ENCODE data around the gene YEATS4. TPM values are rescaled to one million over a fixed set of nuclear protein-coding genes. Genes with fewer than 3 reads are reported as not detected.

The YEATS4 gene
- polyA plus RNA-seq, 2 donors = 6.8 to 14.7 TPM

- WGBS, 2 donors = 76 to 77% methylated on average over 5 of the region's 5 CpGs
- Histone ChIP-seq H3K9me3 (ENCODE audit: control insufficient read depth in 2 of 2, insufficient read depth in 1 of 2, low read depth in 1 of 2, low read length in 1 of 2) (no peaks in the 10 kb centered on the region), H3K27ac (ENCODE audit: low read depth in 2 of 2, low read length in 1 of 2) (no peak overlapping the region), H3K4me1 (ENCODE audit: control insufficient read depth in 2 of 2, insufficient read depth in 2 of 2, low read length in 1 of 2) (no peaks in the 10 kb centered on the region), H3K36me3 (ENCODE audit: control insufficient read depth in 2 of 2, insufficient read depth in 2 of 2, low read length in 1 of 2) (no peaks in the 10 kb centered on the region), H3K27me3 (ENCODE audit: control insufficient read depth in 1 of 2, insufficient read depth in 2 of 2, low read length in 2 of 2) (no peaks in the 10 kb centered on the region), H3K4me3 (ENCODE audit: low read depth in 1 of 2, low read length in 2 of 2) (no peak overlapping the region)
Measured at GRCh38 chr12:69423037-69423905, 63.7 kb downstream of the YEATS4 start.

GRCh38 chr12:69425417-69425816 is 65.9 kb downstream of the YEATS4 start:
- H3K4me3 ChIP-seq (ENCODE audit: low read depth in 1 of 2, low read length in 2 of 2) = no peak overlapping the region
- no peaks in the 10 kb centered on the region for H3K36me3 ChIP-seq (ENCODE audit: control insufficient read depth in 2 of 2, insufficient read depth in 2 of 2, low read length in 1 of 2)
- H3K27ac ChIP-seq (ENCODE audit: low read depth in 2 of 2, low read length in 1 of 2) = no peak overlapping the region
- H3K9me3 ChIP-seq (ENCODE audit: control insufficient read depth in 2 of 2, insufficient read depth in 1 of 2, low read depth in 1 of 2, low read length in 1 of 2) = no peaks in the 10 kb centered on the region
- no peaks in the 10 kb centered on the region for H3K4me1 ChIP-seq (ENCODE audit: control insufficient read depth in 2 of 2, insufficient read depth in 2 of 2, low read length in 1 of 2)
- H3K27me3 ChIP-seq (ENCODE audit: control insufficient read depth in 1 of 2, insufficient read depth in 2 of 2, low read length in 2 of 2) = no peaks in the 10 kb centered on the region
- WGBS, 2 donors = 90% methylated on average over 3 of the region's 3 CpGs

- H3K27ac ChIP-seq (ENCODE audit: low read depth in 2 of 2, low read length in 1 of 2) = no peak overlapping the region
- no peaks in the 10 kb centered on the region for H3K27me3 ChIP-seq (ENCODE audit: control insufficient read depth in 1 of 2, insufficient read depth in 2 of 2, low read length in 2 of 2)
- 80 to 86% methylated on average over 7 of the region's 7 CpGs for WGBS, 2 donors
- no peaks in the 10 kb centered on the region for H3K4me1 ChIP-seq (ENCODE audit: control insufficient read depth in 2 of 2, insufficient read depth in 2 of 2, low read length in 1 of 2)
- no peaks in the 10 kb centered on the region for H3K36me3 ChIP-seq (ENCODE audit: control insufficient read depth in 2 of 2, insufficient read depth in 2 of 2, low read length in 1 of 2)
- H3K9me3 ChIP-seq (ENCODE audit: control insufficient read depth in 2 of 2, insufficient read depth in 1 of 2, low read depth in 1 of 2, low read length in 1 of 2) = no peaks in the 10 kb centered on the region
- H3K4me3 ChIP-seq (ENCODE audit: low read depth in 1 of 2, low read length in 2 of 2) = no peak overlapping the region
Measured at GRCh38 chr12:69428351-69429073, 69.0 kb downstream of the YEATS4 start.

- peak overlapping the region; percentile 33 to 70 for H3K27ac ChIP-seq (ENCODE audit: low read depth in 2 of 2, low read length in 1 of 2)
- no peaks in the 10 kb centered on the region for H3K9me3 ChIP-seq (ENCODE audit: control insufficient read depth in 2 of 2, insufficient read depth in 1 of 2, low read depth in 1 of 2, low read length in 1 of 2)
- H3K27me3 ChIP-seq (ENCODE audit: control insufficient read depth in 1 of 2, insufficient read depth in 2 of 2, low read length in 2 of 2) = no peaks in the 10 kb centered on the region
- H3K4me3 ChIP-seq (ENCODE audit: low read depth in 1 of 2, low read length in 2 of 2) = no peak overlapping the region
- 79 to 80% methylated on average over 8 of the region's 8 CpGs for WGBS, 2 donors
- no peaks in the 10 kb centered on the region for H3K36me3 ChIP-seq (ENCODE audit: control insufficient read depth in 2 of 2, insufficient read depth in 2 of 2, low read length in 1 of 2)
- no peaks in the 10 kb centered on the region for H3K4me1 ChIP-seq (ENCODE audit: control insufficient read depth in 2 of 2, insufficient read depth in 2 of 2, low read length in 1 of 2)
Measured at GRCh38 chr12:69430942-69431590, 71.5 kb downstream of the YEATS4 start.

DNA sequence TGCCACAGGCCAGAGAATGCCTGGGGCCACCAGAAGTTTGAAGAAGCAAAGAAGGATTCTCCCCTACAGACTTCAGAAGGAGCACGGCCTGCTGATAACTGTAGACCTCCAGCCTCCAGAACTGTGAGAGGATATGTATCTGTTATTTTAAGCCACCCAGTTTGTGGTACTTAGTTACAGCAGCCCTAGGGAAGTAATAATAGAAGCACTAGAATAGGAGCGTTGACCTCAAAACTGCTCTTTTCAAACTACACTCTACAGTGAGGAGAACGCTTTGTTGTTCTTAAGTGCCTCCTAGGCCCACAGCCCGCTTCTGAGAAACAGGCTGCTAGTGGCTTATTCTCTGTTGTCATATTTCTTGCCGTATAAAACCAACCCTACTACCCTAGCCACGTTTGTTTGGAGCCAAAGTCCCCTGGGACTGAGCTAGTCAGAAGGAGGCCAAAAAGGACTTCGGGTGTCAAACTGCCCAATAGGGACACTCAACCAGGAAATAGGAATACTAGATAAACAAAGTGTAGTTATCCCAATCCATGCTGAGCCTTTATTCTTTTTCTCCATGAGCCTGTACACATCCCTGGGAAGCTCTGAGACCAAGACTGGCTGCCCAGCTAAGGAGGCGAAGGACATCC is 72.2 kb downstream of the YEATS4 start:
- Histone ChIP-seq H3K4me1 (ENCODE audit: control insufficient read depth in 2 of 2, insufficient read depth in 2 of 2, low read length in 1 of 2) (no peaks in the 10 kb centered on the region), H3K36me3 (ENCODE audit: control insufficient read depth in 2 of 2, insufficient read depth in 2 of 2, low read length in 1 of 2) (no peaks in the 10 kb centered on the region), H3K4me3 (ENCODE audit: low read depth in 1 of 2, low read length in 2 of 2) (no peak overlapping the region), H3K27ac (ENCODE audit: low read depth in 2 of 2, low read length in 1 of 2) (peak overlapping the region; percentile 1 to 59), H3K27me3 (ENCODE audit: control insufficient read depth in 1 of 2, insufficient read depth in 2 of 2, low read length in 2 of 2) (no peaks in the 10 kb centered on the region), H3K9me3 (ENCODE audit: control insufficient read depth in 2 of 2, insufficient read depth in 1 of 2, low read depth in 1 of 2, low read length in 1 of 2) (no peaks in the 10 kb centered on the region)
- 69 to 75% methylated on average over 8 of the region's 8 CpGs for whole genome bisulfite sequencing, 2 donors

DNA sequence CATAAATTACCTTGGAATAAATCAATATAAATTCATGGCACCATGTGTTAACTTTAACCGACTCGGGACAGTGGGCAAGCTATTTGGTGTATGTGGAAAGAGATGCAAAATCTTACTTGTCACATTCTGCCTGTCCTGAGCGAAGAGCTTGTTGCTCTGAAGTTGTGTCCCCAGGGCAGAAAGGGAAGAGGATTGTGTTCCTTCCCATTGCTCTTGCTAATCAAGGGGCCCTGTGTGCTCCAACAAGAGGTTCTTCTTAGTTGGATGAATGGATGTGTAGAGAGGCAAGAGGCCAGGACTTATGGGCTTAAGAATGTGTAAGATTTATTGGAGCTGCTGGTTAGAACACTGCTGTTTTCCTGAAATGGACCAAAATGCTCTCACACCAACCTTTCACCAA is 74.1 kb downstream of the YEATS4 start:
- Histone ChIP-seq H3K27ac (ENCODE audit: low read depth in 2 of 2, low read length in 1 of 2) (no peak overlapping the region), H3K4me1 (ENCODE audit: control insufficient read depth in 2 of 2, insufficient read depth in 2 of 2, low read length in 1 of 2) (no peaks in the 10 kb centered on the region), H3K9me3 (ENCODE audit: control insufficient read depth in 2 of 2, insufficient read depth in 1 of 2, low read depth in 1 of 2, low read length in 1 of 2) (no peaks in the 10 kb centered on the region), H3K27me3 (ENCODE audit: control insufficient read depth in 1 of 2, insufficient read depth in 2 of 2, low read length in 2 of 2) (no peaks in the 10 kb centered on the region), H3K4me3 (ENCODE audit: low read depth in 1 of 2, low read length in 2 of 2) (no peak overlapping the region), H3K36me3 (ENCODE audit: control insufficient read depth in 2 of 2, insufficient read depth in 2 of 2, low read length in 1 of 2) (no peaks in the 10 kb centered on the region)
- WGBS, 2 donors = 96% methylated on average over 3 of the region's 3 CpGs

GRCh38 chr12:69435644-69436043 is 76.1 kb downstream of the YEATS4 start:
- Histone ChIP-seq H3K4me3 (ENCODE audit: low read depth in 1 of 2, low read length in 2 of 2) (no peak overlapping the region), H3K36me3 (ENCODE audit: control insufficient read depth in 2 of 2, insufficient read depth in 2 of 2, low read length in 1 of 2) (no peaks in the 10 kb centered on the region), H3K27me3 (ENCODE audit: control insufficient read depth in 1 of 2, insufficient read depth in 2 of 2, low read length in 2 of 2) (no peaks in the 10 kb centered on the region), H3K27ac (ENCODE audit: low read depth in 2 of 2, low read length in 1 of 2) (no peak overlapping the region), H3K9me3 (ENCODE audit: control insufficient read depth in 2 of 2, insufficient read depth in 1 of 2, low read depth in 1 of 2, low read length in 1 of 2) (no peaks in the 10 kb centered on the region), H3K4me1 (ENCODE audit: control insufficient read depth in 2 of 2, insufficient read depth in 2 of 2, low read length in 1 of 2) (no peaks in the 10 kb centered on the region)
- WGBS, 2 donors = 41 to 67% methylated on average over 1 of the region's 1 CpG

- no peak overlapping the region for H3K4me3 ChIP-seq (ENCODE audit: low read depth in 1 of 2, low read length in 2 of 2)
- no peak overlapping the region for H3K27ac ChIP-seq (ENCODE audit: low read depth in 2 of 2, low read length in 1 of 2)
- no peaks in the 10 kb centered on the region for H3K9me3 ChIP-seq (ENCODE audit: control insufficient read depth in 2 of 2, insufficient read depth in 1 of 2, low read depth in 1 of 2, low read length in 1 of 2)
- H3K36me3 ChIP-seq (ENCODE audit: control insufficient read depth in 2 of 2, insufficient read depth in 2 of 2, low read length in 1 of 2) = no peaks in the 10 kb centered on the region
- no peaks in the 10 kb centered on the region for H3K27me3 ChIP-seq (ENCODE audit: control insufficient read depth in 1 of 2, insufficient read depth in 2 of 2, low read length in 2 of 2)
- WGBS, 2 donors = 77 to 85% methylated on average over 2 of the region's 2 CpGs
- H3K4me1 ChIP-seq (ENCODE audit: control insufficient read depth in 2 of 2, insufficient read depth in 2 of 2, low read length in 1 of 2) = no peaks in the 10 kb centered on the region
Measured at GRCh38 chr12:69437073-69437472, 77.5 kb downstream of the YEATS4 start.

GRCh38 chr12:69438539-69438938 is 79.0 kb downstream of the YEATS4 start:
- no peak overlapping the region for H3K4me3 ChIP-seq (ENCODE audit: low read depth in 1 of 2, low read length in 2 of 2)
- H3K9me3 ChIP-seq (ENCODE audit: control insufficient read depth in 2 of 2, insufficient read depth in 1 of 2, low read depth in 1 of 2, low read length in 1 of 2) = no peaks in the 10 kb centered on the region
- no peaks in the 10 kb centered on the region for H3K4me1 ChIP-seq (ENCODE audit: control insufficient read depth in 2 of 2, insufficient read depth in 2 of 2, low read length in 1 of 2)
- WGBS, 2 donors = 76 to 90% methylated on average over 3 of the region's 3 CpGs
- no peak overlapping the region for H3K27ac ChIP-seq (ENCODE audit: low read depth in 2 of 2, low read length in 1 of 2)
- H3K27me3 ChIP-seq (ENCODE audit: control insufficient read depth in 1 of 2, insufficient read depth in 2 of 2, low read length in 2 of 2) = no peaks in the 10 kb centered on the region
- H3K36me3 ChIP-seq (ENCODE audit: control insufficient read depth in 2 of 2, insufficient read depth in 2 of 2, low read length in 1 of 2) = no peaks in the 10 kb centered on the region

Data from esophagus (tissue), 2 donors.